Uterine smooth muscle cell (primary cell): ENCODE results near the gene BMX. TPM values are rescaled to one million over a fixed set of nuclear protein-coding genes. Genes with fewer than 3 reads are reported as not detected.

ENCODE experiments used
- total RNA-seq: library from RNA; depleted of rRNA; stranded (reverse); fragments of >200 nt; gene quantifications from 2 replicates; pipeline ENCODE4 v1.2.3, GENCODE V29; 2014

BMX gene
- 0.11 and 0.25 TPM in 2 replicates for total RNA-seq

GRCh38 chrX:15500497-15500966 is at the start of gene BMX:
TSS of gene BMX (plus strand) at chrX:15500807. CDS start at chrX:15508354, 7,547 bp downstream.

GRCh38 chrX:15493118-15493962 is 7.3 kb upstream of the BMX start, which contains the start of gene PIR:
TSS of gene PIR (minus strand) at chrX:15493333. CDS start at chrX:15491257, 2,076 bp downstream.

DNA sequence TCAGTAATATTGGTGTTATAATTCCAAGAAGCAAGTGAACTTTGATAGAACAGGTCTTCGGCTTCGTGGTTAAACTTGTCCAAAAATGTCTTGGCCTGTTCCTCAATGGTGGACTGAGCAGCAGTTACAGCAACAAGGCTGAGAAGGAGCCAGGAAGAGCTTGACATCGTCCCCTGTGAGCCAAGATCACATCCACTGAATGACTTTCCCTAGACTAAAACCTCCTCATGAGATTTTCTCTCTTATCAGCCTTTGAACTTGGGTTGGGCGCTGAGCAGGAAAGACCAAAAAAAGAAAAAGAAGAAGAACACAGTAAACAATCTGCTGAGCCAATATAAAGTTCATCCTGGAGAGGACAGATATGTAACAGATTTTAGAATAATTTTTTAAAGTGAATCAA is 100.1 kb downstream of the BMX start, which contains the start of gene ACE2:
Gene ACE2, minus strand, starts transcription at position 216 of the 400 bp plus-strand sequence. Its CDS starts 49 bp downstream, at position 167.

Other genes with a start within 250 kb of the BMX start
- 0.25 and 0.33 TPM in 2 replicates for gene ASB9, start 230.7 kb upstream of the BMX start, total RNA-seq
- not detected in 2 replicates for gene ASB11, start 185.2 kb upstream of the BMX start, total RNA-seq
- 11.0 TPM in 2 replicates for gene PIGA, start 165.3 kb upstream of the BMX start, total RNA-seq
- 0.25 TPM in 1 of 2 replicates, not detected in the other for gene VEGFD, start 116.4 kb upstream of the BMX start, total RNA-seq
- 11.1 and 15.5 TPM in 2 replicates for gene PIR, start 7.5 kb upstream of the BMX start, total RNA-seq
- not detected in 2 replicates for gene ACE2, start 100.2 kb downstream of the BMX start, total RNA-seq
- gene CLTRN, start 164.0 kb downstream of the BMX start, total RNA-seq = 0.12 TPM in 1 of 2 replicates, not detected in the other
- gene CA5B, start 237.5 kb downstream of the BMX start, total RNA-seq = 9.7 and 9.8 TPM in 2 replicates